GM21576 (cell line): ENCODE data around the gene SNX19.
"Not testable (repeated sequence)": the region's sequence is repeated elsewhere in the genome, so short reads cannot be mapped to it uniquely, and the experiment has no call there.

ENCODE experiments used
- ATAC-seq: cut with Tn5 transposase; IDR thresholded peaks from one replicate; pipeline ENCODE4 v1.9.1; 2021; ENCODE audit warnings: mild to moderate bottlenecking, moderate library complexity; ENCODE audit not compliant: unreplicated experiment

SNX19 gene, protein sequence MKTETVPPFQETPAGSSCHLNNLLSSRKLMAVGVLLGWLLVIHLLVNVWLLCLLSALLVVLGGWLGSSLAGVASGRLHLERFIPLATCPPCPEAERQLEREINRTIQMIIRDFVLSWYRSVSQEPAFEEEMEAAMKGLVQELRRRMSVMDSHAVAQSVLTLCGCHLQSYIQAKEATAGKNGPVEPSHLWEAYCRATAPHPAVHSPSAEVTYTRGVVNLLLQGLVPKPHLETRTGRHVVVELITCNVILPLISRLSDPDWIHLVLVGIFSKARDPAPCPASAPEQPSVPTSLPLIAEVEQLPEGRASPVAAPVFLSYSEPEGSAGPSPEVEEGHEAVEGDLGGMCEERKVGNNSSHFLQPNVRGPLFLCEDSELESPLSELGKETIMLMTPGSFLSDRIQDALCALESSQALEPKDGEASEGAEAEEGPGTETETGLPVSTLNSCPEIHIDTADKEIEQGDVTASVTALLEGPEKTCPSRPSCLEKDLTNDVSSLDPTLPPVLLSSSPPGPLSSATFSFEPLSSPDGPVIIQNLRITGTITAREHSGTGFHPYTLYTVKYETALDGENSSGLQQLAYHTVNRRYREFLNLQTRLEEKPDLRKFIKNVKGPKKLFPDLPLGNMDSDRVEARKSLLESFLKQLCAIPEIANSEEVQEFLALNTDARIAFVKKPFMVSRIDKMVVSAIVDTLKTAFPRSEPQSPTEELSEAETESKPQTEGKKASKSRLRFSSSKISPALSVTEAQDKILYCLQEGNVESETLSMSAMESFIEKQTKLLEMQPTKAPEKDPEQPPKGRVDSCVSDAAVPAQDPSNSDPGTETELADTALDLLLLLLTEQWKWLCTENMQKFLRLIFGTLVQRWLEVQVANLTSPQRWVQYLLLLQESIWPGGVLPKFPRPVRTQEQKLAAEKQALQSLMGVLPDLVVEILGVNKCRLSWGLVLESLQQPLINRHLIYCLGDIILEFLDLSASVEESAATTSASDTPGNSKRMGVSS

DNA sequence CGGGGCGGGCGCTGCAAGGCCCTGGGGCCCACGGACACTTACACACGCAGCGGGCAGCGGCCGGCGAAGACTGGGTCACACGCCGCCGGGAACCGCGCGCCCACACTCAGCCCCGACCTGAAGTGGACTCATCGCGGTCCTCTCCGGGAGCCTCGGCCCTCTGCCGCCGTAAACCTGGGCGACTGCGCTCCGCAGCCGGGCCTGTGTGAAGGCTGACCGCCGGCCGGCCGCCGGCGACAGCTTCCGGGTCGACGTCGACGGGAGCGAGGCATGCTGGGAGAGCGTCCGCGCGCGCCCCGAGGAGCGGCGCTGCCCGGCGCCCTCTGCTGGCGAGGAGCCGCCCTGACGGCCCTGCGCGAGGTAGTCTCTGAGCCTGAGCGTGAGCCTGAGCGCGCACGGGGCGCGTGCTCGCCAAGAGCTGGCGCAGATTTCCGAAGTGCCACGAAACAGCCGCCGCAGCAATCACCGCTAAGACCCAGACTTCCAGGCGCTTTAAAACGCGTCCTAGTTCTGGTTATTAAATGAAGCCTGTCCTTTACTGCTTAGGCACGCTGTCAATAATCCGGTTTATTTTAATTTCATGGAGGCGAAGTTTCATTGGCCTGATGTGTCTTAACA is at the start of gene SNX19:
TSS of gene SNX19 (minus strand) at position 242 of the 618 bp plus-strand sequence. CDS start 540 bp downstream, outside the sequence.
- peak; percentile 99 for ATAC-seq

DNA sequence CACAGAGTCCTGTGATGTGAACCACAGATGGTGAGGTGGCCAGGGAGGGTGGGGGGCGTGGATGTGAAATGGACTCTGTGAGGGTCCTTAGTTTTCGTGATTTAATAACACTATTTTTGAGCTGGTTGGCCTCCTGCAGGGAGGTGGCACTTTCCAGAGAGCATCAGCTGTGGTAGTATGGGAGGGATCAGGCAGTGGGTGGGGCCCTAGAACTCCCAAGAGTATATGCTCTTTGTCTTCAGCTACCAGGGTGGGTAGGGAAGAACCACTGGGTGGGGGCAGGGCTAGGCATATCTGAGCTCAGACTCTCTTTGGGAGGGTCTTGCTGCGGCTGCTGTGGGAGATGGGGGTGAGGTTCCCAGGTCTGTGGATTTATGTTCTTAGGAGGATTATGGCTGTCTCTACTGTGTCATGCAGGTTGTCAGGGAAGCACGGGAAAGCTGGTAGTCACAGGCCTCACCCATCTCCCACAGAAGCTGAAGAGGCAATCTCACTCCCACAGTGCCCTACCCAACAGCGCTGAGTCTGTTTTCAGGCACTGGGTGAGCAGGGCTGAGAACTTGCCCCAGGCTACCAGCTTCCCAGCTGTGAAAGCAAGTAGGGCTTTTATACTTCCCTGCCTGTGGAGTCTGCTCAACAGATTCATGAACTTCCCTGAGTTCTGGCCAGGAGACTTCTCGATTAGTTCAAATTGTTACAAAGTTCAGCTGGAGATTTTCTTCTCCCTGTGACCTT is 47.9 kb upstream of the SNX19 start:
- ATAC-seq: no peak

DNA sequence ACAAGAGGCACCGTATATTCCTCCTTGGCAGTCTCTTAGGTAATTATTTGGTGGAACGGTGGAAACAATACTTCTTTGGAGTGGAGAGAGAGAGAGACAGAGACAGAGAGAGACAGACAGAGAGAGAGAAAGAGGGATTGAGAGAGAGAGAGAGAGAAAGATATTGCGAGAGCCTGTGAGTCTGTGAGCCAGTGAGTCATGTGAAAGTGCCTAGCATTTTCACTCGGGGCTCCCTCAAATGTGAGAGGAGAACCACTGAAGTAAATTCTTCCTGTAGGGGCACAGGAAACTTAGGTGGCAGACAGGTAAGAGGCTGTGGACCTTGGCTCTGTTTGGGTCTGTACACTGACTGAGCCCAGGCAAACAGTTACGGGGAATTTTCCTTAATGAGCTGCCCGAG is 31.6 kb upstream of the SNX19 start:
- ATAC-seq: no peak

DNA sequence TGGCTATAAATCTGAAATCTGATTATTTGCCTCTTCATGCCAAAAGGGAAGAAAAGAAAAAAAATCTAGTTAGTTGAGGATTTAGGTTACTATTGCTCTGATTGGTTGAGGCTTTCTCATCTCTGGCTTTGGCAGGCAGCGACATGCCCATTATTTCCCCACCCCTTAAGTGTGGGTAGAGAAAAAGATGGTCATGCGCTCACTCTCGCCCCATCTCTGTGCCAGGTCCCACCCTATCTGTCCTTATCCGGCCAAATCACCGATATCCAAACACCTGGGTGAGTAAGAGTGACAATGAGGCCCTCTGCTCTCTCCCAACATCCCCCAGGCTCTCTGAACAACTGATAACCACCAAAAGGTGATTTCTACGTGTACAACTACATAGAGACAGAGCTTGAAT is 31.2 kb upstream of the SNX19 start:
- no peak for ATAC-seq

DNA sequence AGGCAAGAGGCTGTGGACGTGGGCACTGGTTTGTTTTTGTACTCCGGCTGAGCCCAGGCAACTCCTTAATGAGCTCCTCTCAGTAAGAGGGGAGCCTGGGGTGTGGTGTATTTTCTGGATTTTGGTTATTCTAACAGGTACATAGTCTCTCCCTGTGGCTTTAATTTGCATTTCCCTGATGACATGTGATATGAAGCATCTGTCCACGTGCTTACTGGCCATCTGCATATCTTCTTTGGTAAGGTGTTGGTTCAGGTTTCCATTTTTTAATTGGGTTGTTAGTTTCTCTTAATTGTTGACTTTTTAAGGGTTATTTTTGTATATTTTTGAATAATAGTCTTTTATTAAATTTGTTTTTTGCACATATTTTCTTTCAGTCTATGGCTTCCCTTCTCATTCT is 30.8 kb upstream of the SNX19 start:
- ATAC-seq: no peak

DNA sequence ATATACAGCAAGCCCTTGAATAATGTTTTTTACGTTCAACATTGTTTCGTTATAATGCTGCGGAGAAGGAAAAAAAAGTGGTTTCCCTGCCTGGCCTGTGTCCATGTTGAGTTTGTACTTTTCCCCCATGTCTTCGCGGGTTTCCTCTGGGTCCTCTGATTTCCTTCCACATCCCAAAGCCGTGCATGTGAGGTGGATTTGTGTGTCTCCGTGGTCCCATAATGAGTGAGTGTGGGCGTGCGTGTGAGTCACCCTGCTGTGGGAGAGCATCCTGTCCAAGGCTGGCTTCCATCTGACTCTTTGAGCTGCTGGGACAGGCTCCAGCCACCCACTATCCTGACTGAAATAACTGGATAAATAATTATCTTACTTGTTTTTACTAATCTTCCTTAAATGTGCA is 29.6 kb upstream of the SNX19 start:
- ATAC-seq: no peak

DNA sequence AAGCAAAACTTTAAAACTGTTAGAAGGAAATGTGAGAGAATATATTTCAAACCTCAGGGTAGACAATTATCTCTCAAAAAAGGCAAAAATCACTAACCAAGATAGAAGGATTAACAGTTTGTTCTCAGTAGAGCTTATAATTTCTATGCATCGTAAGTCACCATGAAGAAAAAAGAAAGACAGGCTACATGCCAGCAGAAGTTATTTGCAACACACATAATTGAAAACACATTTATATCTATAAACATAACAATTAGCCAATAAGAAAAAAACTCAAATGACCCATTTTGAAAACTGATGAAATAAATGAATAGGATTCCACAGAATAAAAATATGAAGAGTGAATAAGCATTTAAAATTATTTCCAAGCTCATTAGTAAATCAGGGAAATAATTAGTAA is 24.4 kb upstream of the SNX19 start:
- ATAC-seq: no peak

DNA sequence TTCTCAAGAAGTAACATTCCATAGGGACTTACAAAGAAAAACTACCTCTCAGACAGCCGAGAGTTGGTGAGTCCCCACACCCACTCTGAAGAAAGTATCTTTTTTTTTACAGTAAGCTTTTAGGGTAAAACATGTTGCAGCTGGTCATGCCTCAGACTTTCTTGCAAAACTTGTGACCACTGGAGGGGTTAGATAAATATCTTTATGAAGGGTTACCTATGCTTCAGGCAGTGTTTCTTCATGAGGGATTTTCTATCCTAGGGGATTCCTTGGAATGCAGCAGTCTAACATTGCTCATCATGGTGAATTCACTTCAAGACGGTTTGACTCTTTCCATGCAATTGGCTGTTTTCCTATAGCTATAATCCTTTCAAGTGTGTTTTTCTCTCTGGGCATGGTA is 20.8 kb upstream of the SNX19 start:
- ATAC-seq: no peak

DNA sequence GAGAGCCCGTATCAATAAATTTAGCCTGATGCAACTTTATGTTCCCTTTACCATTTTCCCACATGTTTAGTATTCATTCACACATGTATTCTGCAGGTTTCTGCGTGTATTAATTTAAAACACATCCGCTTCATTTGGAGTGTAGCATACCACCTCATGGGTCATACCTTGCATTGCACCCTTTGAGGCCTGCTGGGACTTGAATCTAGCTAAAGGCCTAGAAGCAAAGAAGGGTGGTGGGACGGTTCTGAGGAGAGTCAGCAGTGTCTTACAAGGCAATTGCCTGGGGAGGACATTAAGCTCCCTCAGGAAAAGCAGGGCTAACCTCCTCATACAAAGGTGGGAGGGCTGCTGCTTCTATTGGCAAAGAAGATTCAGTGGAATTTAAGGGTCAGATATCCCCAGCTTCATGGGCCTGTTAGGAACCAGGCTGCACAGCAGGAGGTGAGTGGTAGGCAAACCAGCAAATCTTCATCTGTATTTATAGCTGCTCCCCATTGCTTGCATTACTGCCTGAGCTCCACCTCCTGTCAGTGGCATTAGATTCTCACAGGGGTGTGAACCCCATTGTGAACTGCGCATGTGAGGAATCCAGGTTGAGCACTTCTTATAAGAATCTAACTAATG is 15.9 kb upstream of the SNX19 start:
- ATAC-seq: no peak

DNA sequence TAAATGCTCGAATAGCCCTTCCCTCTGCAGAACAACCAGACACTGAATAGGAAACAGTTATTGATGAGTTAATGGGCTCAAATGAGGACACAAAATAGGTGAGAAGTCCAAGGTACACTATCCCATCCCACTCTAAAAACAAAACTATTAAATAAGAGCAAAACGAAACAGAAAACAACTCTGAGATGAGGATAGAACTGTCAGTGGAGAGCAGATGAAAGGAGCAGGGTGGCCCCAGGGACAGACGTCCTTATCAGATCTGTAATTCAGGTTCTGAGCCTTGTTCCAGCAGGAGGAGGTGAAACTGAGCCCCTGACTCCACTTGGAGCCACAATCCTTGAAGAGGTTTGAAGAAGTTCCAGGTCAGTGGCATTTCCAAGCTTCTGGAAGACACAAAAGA is 8.5 kb upstream of the SNX19 start:
- ATAC-seq: no peak

DNA sequence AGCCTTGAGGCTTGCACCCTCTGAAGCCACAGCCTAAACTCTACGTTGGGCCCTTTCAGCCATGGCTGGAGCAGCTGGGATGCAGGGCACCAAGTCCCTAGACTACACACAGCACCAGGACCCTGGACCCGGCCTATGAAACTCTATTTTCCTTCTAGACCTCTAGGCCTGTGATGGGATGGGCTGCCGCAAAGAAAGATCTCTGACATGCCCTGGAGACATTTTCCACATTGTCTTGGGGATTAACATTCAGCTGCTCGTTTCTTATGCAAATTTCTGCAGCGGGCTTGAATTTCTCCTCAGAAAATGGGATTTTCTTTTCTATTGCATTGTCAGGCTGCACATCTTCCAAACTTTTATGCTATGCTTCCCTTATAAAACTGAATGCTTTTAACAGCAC is 4.3 kb upstream of the SNX19 start:
- not testable (repeated sequence) for ATAC-seq

DNA sequence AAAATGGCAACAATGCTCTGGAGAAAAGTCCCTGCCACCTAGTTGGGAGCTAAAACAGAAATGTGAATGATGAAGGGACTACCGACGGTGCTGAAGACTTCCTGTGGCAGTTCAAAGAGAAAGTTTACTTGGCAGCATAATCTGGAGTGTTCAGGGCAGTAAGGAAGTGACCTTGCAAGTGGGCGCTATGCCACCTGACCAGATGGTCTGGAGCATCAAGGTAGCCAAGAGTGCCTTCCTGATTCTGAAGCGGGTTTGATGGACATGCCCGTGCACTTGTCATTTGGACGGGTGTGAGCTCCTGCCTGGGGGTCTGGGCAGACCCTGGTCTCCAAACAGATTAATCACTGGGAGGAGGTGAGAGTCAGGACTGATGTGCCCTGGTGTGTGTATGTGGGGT is 1.8 kb upstream of the SNX19 start:
- no peak for ATAC-seq

DNA sequence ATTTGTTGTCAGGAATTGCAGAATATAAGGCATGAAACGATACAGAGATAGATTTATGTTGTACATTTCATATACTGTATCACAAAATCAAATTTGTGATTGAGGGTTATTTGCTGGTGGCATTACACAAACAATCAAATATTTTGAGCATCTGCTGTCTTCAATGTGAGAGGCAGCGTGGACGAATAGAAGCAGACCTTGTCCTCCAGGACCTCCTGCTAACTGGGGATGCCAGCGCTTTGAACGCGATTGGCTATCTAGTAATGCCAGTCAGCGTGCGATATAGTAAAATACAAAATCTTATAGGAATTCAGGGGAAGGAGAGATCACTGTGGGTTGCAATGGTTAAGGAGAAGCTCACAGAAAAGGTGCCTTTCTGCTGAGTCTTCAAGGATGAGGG is 631 bp upstream of the SNX19 start:
- ATAC-seq: no peak

DNA sequence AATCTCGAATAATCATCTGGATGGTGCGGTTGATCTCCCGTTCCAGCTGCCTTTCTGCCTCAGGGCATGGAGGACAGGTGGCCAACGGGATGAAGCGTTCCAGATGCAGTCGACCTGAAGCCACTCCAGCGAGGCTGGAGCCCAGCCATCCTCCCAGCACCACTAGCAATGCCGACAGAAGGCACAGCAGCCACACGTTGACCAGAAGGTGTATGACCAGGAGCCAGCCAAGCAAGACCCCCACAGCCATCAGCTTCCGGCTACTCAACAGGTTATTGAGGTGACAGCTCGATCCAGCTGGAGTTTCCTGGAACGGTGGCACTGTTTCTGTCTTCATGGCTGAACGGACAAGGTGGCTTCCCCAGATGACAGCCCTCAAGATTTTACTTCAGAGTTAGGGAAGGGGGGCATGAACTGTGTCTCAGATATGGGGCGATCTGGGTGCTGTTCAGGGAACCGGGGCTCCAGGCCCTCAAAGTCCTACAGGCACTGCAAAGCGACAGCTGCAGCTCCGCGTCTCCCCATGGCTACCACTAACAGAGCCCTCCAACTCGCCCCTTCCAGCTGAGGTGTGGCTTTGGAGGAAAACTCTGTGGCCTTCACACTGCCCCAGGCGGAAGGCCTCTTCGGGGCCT is 559 bp downstream of the SNX19 start:
- ATAC-seq: no peak

DNA sequence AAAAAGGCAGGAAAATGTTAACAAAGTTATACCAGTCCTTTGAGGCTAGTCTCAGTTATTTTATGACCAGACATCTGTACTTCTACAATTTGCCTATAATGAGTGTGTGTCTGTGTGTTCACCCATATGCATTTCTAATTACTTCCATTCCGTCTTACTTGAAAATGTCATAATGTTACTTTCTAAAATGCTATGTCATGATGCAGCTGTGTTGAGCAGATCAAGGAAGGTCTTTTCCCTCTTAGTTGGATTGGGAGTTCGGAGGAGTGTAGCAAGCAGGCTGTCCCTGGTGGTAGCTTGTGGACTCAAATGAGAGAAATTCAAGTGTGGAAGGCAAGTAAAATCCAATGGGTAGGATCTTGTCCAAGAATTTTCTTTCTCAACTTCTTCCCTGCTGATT is 3.0 kb downstream of the SNX19 start:
- no peak for ATAC-seq

DNA sequence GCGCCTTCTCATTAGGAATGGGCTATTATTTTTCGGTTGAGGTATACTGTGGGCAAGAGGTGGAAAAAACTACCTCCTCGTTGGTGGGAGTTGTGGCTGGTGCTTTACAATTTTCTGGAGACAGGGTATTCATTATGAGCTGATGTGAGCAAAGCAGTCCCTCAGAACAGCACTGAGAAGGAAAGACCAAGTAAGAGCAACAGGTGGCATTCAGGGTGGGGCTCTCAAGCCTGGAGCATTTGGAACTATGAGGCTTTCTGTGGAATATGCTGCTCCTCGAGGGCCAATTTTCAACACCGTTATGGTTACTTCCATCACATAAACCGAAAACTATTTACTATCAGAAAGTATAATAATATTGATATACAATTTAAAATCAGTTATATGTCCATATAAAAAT is 3.7 kb downstream of the SNX19 start:
- no peak for ATAC-seq

DNA sequence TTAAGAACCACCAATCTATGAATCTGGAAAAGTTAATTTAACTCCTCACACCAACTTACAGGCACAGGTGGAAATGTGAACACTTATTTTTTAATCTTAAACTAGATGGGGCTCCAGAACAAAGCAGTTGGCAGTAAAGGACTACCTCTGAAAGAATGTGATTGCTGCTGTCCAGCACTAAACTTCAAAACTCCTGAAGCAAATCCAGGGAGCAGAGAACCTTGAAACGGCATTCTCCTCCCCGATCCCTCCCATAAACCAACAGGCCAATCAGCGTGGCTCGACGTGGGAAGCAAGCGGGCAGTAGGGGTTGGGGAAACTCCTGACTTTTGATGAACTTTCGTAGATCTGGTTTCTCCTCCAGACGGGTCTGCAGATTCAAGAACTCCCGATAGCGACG is 5.0 kb downstream of the SNX19 start:
- ATAC-seq: no peak

DNA sequence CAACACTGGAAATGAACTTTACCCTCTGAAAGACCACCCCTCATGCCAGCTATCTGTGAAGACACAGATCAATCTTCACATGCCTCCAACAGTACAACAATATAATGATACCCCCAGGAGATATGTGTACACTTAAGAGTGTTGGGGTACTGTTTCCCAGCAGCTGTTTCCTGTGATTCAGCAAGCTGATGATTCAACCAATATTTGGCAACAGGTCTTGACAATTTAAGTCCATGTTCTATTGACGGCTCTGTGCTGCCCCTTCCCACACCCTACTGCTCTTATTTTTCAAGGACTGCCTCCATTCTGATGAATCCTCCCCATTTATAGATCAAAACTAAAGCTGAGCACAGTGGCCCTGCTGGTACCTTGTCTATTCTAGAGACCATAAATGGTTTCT is 6.6 kb downstream of the SNX19 start:
- no peak for ATAC-seq

DNA sequence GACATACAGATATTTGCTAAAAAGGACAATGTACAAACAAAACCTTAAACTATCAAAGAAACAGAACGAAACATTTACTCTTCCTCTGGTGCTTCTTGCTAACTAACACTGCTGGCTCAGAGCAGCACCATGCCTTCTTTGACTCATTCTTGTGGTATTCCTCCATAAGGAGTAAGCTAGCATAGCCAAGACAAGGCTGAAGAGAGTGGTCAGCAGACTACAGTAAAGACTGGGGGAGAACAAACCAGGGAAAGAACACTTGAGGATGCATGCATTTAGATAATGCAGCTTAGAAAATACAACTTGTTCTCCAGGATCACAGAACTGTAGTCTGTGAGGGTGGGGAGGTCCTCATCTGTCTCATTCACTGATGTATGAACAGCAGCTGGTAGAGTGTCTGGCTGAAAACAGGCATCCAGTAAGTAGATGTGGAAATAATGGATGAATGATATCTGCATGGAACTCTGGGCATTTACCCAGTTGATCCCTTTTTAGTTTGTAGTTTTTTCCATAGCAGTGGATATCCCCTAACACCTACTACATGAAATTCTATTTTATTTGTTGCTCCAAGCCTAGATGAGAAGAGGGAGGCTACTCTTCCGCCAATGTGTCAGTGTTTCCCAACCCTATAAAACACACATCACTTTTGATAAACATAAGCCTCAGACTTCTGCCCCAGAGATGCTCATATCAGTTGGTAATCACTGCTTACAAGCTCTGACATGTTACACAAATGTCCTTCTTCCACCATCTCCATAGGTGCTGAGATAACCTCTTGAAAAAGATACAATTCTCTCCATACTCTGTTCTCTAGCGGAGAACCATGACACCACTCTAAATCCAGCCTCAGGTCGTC is 7.3 kb downstream of the SNX19 start:
- ATAC-seq: no peak
